HG03045 (cell line): ENCODE results near the gene CDX1.
"Not testable (repeated sequence)": the region's sequence is repeated elsewhere in the genome, so short reads cannot be mapped to it uniquely, and the experiment has no call there.

Experiments used
- ATAC-seq: cut with Tn5 transposase; IDR thresholded peaks from one replicate; pipeline ENCODE4 v1.9.1; 2021; ENCODE audit warnings: mild to moderate bottlenecking, moderate library complexity; ENCODE audit not compliant: unreplicated experiment

CDX1 gene

GRCh38 chr5:150223474-150223873 lies 56.9 kb downstream of the CDX1 start:
- no peak for ATAC-seq

GRCh38 chr5:150224483-150225027 lies 58.0 kb downstream of the CDX1 start:
- no peak for ATAC-seq

GRCh38 chr5:150227036-150227435 lies 60.5 kb downstream of the CDX1 start:
- no peak for ATAC-seq

GRCh38 chr5:150227606-150228273 lies 61.2 kb downstream of the CDX1 start:
- no peak for ATAC-seq

GRCh38 chr5:150229571-150229970 lies 63.0 kb downstream of the CDX1 start:
- ATAC-seq = no peak

- no peak for ATAC-seq
These were observed 64.3 kb downstream of the CDX1 start for GRCh38 chr5:150230842-150231241.

GRCh38 chr5:150233706-150234105 lies 67.1 kb downstream of the CDX1 start:
- ATAC-seq = not testable (repeated sequence)
